Measurements from ENCODE around the gene OXGR1.
"Not testable (repeated sequence)": the region's sequence is repeated elsewhere in the genome, so short reads cannot be mapped to it uniquely, and the experiment has no call there.

The OXGR1 gene

DNA sequence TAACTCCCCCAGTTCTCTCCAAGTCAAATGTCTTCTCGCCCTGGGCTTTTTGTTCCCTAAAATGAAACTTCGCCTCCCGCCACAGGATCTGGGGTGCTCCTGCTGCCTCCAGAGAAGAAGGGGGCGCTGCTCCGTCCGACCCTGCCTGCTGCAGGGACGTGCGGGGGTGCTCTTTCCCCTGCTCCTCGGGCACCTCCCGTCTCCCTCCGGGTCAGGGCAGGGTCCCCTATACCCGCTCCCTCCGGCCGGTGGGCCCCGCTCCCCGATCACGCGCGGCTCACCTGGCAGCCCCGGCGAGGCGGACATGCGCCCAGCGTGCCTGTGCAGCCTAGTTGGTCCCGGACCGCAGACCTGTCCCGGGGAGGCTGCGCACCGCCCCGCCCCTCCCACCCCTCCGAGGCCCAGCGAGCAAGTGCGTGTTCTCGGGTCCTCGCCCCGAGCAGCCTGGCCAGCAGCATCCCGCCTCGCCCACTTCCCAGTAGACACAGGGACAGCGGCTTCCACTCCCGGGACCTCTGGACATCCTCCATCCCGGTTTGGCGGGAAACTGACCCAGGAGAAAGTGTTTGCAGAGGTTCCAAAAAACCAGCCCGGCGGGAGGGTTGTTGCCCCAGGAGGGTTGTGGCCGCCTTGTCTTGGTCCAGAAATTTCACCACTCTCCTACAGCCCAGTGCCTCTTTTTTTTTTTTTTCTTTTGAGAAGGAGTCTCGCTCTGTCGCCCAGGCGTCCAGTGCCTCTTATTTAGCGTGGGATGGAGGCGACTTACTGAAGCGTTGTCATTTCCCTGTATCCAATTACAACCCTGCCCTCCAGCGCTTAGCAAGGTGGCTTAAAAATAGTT is at the start of gene OXGR1:
Gene OXGR1, minus strand, starts transcription at position 460 of the 841 bp plus-strand sequence. CDS start 6,717 bp downstream, outside the sequence.
- no peak for DNase-seq

- no peak for DNase-seq
Measured at GRCh38 chr13:97043302-97043701, 49.0 kb upstream of the OXGR1 start.

DNA sequence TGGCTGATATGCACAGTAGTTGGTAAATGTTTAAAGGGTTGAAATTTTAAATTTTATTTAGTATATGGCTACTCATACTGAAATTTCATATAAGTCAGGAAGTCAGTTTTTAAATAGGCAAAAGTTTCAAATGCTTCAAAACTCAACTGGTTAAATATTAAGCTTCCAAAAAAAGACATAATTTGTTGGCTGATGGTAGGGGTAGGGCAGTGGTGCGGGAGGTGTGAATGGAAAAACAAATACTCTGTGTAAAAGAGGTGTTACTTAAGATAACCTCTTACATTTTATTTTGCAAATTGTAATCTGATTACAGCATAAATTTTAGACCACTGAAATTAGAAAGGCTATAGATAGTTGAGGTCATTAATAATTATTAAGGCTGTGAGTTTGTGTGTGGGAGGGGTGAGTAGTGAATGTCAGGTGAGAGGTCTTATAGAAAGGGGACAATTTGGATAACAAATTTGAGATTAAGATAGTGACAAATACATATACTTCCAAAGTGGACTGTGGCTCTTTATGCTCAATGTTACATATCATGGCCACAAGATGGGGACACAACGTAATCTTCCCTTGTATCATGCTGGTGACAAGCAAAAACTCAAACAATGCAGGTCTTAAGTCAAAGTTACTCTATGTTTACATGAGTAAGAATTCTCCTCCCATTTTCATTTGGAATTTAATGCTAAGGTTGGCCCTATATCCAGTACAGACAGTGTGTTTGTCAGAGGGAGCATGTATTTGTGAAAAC is 36.6 kb upstream of the OXGR1 start:
- no peak for DNase-seq

- DNase-seq: no peak
Measured at GRCh38 chr13:97028441-97029299, 34.4 kb upstream of the OXGR1 start.

- DNase-seq: no peak
Measured at GRCh38 chr13:97027162-97027554, 32.9 kb upstream of the OXGR1 start.

DNA sequence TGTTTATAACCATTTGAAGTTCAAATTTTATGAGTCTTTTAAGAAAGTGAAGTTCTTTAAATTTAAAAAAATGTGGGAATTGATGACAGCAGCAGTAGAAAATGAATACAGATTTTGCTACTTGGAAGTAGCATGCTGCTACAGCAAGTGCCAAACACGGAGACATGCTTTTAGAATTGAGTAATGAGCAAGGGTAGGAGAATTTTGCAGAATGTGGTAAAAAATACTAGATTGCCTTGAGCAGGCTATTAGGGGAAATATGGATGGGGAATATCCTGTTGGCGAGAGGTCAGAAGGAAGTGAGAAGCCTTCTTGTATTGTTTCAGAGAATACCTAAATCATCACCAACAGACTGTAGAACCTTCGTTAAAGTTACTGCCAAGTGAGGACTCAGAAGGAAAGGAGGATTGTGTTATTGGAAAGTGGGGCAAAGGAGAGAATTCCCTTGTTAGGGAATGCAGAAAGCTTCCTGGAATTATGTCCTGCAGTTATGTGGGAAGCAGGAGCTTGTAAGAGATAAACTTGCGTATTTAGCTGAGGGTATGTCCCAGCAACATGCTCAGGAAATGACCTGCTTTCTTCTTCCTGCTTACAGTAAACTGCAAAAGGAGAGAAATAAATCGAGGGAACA is 32.4 kb upstream of the OXGR1 start:
- no peak for DNase-seq

- DNase-seq: not testable (repeated sequence)
Measured at GRCh38 chr13:97023812-97024211, 29.5 kb upstream of the OXGR1 start.

GRCh38 chr13:97023117-97023516 is 28.8 kb upstream of the OXGR1 start:
- no peak for DNase-seq

- DNase-seq: no peak
Measured at GRCh38 chr13:97021241-97021640, 27.0 kb upstream of the OXGR1 start.

DNA sequence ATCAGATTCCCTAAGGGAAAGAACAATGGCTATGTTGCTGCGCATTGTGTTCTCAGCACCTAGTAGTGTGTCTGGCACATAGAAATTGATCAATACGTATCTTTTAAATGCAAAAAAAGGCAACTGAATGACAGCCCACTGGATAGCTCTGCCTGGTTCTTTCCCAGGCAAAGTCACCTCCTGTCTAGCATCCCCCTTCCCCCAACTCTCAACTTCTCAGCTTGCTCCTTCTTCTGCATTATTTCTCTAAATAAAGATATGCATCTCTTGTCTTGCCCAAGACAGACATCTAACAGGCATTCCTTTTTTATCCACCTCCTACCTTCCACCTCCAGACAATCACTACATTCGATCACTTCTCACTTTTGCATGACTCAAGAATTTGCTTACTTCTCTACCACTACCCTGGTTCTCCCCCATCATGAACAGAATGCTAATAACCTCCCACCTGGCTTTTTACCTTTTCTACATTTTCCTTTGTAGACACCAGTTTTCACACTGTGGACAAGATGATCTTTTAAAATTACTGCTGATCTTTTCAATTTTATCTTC is 26.5 kb upstream of the OXGR1 start:
- no peak for DNase-seq

- no peak for DNase-seq
Measured at GRCh38 chr13:97020194-97020593, 25.9 kb upstream of the OXGR1 start.

DNA sequence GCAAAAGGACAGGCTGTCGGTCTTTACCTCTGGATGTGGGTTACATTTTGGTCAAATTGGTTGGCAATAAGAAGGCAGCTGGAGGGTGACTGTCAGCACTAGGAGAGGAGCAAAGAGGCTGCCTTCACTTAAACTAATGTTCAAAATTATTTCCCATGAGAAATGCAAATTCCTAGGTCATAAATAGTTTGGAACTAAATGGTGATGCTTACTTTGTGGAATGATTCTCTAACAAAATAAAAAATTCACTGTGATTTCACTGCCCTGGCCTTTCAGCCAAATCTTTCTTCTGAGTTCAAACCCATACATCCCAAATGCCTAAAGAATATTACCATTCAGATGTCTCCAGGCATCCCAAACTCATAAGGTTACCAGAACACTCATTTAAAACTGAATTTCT is 25.0 kb upstream of the OXGR1 start:
- DNase-seq: no peak

DNA sequence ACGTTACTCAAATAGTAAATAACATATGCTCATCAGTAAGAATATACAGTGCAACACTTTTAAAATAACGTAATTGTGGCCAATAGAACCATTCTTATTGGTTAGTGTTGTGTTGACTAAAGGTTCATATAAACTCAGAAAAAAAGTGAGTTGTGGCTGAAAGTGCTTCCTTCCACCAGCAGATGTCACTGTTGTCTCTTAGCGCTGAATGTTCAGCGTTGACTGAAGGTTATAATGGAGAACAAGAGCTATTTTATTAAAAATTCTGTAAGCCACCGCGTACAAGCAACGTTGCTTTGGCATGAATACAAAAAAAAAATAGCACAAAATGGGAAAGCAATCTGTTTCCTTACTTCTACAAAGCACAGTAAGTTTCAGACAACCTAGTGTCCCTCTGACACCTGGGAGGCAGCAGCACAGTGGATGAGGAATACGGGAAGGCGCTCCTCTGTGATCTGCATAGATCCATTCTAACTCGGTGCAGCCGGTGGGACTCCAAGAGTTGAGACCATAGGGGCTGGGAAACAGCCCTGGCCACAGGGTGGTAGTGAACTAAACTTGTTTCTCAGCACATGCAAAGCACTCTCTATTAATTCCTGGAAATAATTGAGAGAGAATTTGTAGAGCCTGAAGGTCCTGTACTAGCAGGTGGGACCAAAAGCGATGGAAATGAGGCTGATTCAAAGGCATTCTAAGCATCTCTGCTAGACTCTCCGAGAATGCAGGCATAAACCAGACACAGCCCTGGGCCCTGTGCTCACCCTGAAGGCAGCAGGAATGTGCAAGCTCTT is 23.9 kb upstream of the OXGR1 start:
- DNase-seq: no peak

- DNase-seq: no peak
Measured at GRCh38 chr13:97017322-97017721, 23.0 kb upstream of the OXGR1 start.

DNA sequence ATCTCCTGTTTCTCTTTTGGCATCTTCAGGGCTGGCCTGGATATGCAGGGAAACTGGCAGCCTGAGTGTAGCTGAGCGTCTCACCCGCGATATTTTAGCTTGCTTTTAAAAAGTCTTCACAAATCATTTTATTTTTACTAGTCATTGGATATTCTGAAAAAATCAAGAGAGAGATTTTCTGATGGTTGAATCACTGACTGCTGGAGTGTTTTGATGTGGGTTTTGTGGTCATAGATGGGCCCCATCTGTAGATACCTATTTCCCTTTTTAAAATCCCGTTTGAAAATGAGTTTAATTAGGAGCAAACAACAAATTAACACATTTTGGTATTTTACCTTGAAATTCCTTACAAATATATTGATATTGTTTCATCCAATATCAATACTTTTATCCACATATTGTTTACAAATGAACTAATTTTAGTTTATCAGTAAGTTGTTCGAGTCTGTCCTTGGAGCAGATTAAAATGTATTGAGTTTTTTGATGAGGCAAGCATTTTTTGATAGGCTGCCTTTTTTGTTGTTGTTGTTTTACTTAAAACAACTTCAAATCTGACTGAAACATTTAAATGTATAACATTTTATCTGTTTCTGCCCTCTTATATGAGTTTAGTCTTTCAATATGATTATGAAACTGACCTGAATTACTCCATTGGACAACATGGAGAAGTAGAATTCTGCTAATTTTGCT is 21.5 kb upstream of the OXGR1 start:
- no peak for DNase-seq

- no peak for DNase-seq
Measured at GRCh38 chr13:97012251-97013048, 18.2 kb upstream of the OXGR1 start.

DNA sequence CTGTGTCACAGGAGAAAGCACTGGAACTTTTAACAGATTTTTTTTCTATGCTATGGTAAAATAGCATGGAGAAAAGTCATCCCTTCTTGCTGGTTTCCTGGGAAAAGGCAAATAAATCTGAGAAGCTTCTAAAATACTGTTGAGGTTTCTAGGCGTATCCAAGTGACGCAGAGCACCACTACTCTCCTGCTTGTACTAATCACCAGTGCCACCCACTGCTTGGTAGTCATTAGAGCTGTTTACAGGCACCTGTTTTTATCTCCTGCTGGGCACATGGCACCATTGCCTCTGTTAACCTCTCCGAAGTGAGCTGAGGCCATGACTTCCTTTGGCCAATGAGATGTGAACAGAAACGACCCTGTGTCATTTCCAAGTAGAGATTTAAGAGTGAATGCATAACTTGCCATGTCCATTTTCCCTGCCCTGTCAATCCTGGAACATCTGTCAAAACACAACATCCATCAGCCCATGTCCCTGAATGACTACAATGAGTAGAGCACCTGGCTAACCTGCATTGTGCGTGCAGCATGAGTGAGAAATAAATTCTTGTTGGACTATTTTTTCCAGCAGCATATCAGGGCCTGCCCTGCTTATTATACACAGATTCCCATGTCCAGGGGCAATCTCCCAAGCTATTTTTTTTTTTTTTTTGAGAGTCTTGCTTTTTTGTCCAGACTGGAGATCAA is 17.3 kb upstream of the OXGR1 start:
- no peak for DNase-seq

DNA sequence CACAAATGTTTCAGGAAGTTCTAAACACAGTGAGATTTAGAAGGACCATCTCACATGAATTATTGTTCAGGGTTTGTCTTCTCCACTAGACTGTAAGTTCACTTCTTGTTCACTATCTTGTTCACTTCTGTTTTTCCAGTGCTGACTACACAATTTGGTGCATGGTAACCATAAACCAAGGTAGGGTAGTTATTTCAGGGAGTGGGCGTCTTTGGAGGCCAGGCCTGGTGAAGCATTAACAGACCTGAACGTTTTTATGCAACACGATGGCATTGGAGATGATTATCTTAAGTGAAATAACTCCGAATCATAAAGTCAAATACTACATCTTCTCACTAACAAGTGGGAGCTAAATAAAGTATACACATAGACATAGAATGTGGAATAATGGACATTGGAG is 14.4 kb upstream of the OXGR1 start:
- no peak for DNase-seq

DNA sequence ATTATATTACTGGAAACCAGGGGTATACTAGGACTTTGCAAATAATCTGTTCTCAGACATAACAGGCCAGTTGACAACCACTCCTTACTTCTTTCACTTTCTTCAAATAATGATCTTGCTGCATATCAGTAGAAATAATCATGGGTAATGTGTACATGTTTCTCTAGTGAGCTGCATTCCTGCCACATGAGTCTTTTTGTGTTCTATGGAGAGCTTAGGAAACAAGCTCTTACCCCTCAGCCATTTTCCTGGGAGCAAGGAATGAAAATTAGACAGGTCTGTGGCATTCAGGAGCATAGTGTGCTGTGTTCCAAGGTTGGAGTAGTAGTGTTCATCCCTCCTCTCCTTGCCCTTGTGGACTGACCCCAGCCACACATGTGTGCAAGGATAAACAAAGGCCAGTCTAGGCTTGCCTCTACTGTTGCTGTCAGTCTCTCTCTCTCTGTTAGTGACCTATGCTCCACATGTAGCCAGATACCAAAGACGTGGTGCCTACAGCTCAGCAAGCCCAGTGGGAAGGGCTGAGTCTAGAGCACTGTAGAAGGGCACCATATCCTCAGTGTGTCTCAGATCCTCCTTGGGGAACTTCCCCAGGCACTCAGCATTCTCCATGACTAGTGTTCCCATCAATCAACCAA is 11.5 kb upstream of the OXGR1 start:
- DNase-seq: no peak
